Endodermal cell (in vitro differentiated cells): ENCODE measurements around the gene PIP5K1B. TPM values are rescaled to one million over a fixed set of nuclear protein-coding genes. Genes with fewer than 3 reads are reported as not detected.

ENCODE experiments used
- DNase-seq: peaks from one replicate; pipeline ENCODE4 v3.0.0-alpha.2; 2017
- H3K27ac ChIP-seq: 2 replicates; pipeline ENCODE4 v1.5.1; 2013; ENCODE audit warnings: mild to moderate bottlenecking, low read depth, low read length, moderate library complexity
- H3K27me3 ChIP-seq: 2 replicates; pipeline ENCODE4 v1.6.1; 2013; ENCODE audit warnings: mild to moderate bottlenecking, low read length, moderate library complexity; ENCODE audit not compliant: insufficient read depth, control insufficient read depth, poor library complexity, severe bottlenecking
- H3K36me3 ChIP-seq: 2 replicates; pipeline ENCODE4 v1.7.0; 2013; ENCODE audit warnings: mild to moderate bottlenecking, low read length, moderate library complexity; ENCODE audit not compliant: control insufficient read depth, insufficient read depth
- H3K4me1 ChIP-seq: one replicate; pipeline ENCODE4 v1.7.0; 2013; ENCODE audit warnings: low read length; ENCODE audit not compliant: control insufficient read depth, insufficient read depth
- H3K4me3 ChIP-seq: 2 replicates; pipeline ENCODE4 v1.5.1; 2013; ENCODE audit warnings: mild to moderate bottlenecking, low read length, moderate library complexity
- H3K9ac ChIP-seq: 2 replicates; pipeline ENCODE4 v1.6.1; 2013; ENCODE audit warnings: mild to moderate bottlenecking, low read length, moderate library complexity; ENCODE audit not compliant: poor library complexity, severe bottlenecking; ENCODE audit errors: extremely low read depth
- H3K9me3 ChIP-seq: 2 replicates; pipeline ENCODE4 v1.6.1; 2013; ENCODE audit warnings: mild to moderate bottlenecking, low read length, moderate library complexity; ENCODE audit not compliant: control insufficient read depth
- H3K27ac Mint-ChIP-seq: 2 replicates; pipeline ENCODE4 v1.8.0; 2020; ENCODE audit warnings: mixed read lengths
- H3K27me3 Mint-ChIP-seq: 2 replicates; pipeline ENCODE4 v1.8.0; 2021; ENCODE audit warnings: mild to moderate bottlenecking, mixed read lengths; ENCODE audit not compliant: insufficient read depth
- H3K36me3 Mint-ChIP-seq: 2 replicates; pipeline ENCODE4 v1.8.0; 2020; ENCODE audit warnings: low read depth, mixed read lengths
- H3K4me1 Mint-ChIP-seq: 2 replicates; pipeline ENCODE4 v1.8.0; 2020; ENCODE audit warnings: mixed read lengths
- H3K4me3 Mint-ChIP-seq: 2 replicates; pipeline ENCODE4 v1.8.0; 2020; ENCODE audit warnings: mild to moderate bottlenecking, moderate library complexity, mixed read lengths
- H3K9me3 Mint-ChIP-seq: 2 replicates; pipeline ENCODE4 v1.8.0; 2020; ENCODE audit warnings: mild to moderate bottlenecking, mixed read lengths
- WGBS, 2 experiments: methylation state at CpG; one replicate each; pipeline versions ENCODE4 v1.1.5 to v1.1.7; 2013; ENCODE audit warnings: missing lambda C conversion rate in 2 of 2, mixed read lengths in 1 of 2; ENCODE audit not compliant: insufficient coverage in 1 of 2, insufficient read length in 1 of 2; 5-methylcytosine and 5-hydroxymethylcytosine counted together
- total RNA-seq, 2 donors: library from RNA; stranded (reverse); fragmentation: NEBNext Ultra II Directional in 1 of 2; extraction: Animal tissue kit (Norgen Biotek cat#: 25700) in 1 of 2; gene quantifications; 2 replicates in 1 of 2; 3 replicates in 1 of 2; pipeline ENCODE4 v1.2.1, GENCODE V29; 2021
- TF ChIP-seq, protein P1 (sequence below): fragments of 200-600 bp; sonication (generic); conservative IDR thresholded peaks from 2 replicates; pipeline ENCODE4 v1.5.0; 2021; ENCODE audit warnings: antibody characterized with exemption, mild to moderate bottlenecking

Gene PIP5K1B
- total RNA-seq, 2 donors from 2014 or later, result 8.5 to 10.2 TPM

DNA sequence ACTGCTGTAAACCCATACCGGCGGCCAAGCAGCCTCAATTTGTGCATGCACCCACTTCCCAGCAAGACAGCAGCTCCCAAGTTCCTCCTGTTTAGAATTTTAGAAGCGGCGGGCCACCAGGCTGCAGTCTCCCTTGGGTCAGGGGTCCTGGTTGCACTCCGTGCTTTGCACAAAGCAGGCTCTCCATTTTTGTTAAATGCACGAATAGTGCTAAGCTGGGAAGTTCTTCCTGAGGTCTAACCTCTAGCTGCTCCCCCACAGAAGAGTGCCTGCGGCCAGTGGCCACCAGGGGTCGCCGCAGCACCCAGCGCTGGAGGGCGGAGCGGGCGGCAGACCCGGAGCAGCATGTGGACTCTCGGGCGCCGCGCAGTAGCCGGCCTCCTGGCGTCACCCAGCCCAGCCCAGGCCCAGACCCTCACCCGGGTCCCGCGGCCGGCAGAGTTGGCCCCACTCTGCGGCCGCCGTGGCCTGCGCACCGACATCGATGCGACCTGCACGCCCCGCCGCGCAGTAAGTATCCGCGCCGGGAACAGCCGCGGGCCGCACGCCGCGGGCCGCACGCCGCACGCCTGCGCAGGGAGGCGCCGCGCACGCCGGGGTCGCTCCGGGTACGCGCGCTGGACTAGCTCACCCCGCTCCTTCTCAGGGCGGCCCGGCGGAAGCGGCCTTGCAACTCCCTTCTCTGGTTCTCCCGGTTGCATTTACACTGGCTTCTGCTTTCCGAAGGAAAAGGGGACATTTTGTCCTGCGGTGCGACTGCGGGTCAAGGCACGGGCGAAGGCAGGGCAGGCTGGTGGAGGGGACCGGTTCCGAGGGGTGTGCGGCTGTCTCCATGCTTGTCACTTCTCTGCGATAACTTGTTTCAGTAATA is 330.6 kb downstream of the PIP5K1B start, which contains the start of gene FXN:
TSS of gene FXN (plus strand) at position 315 of the 871 bp plus-strand sequence. CDS start at position 346, 31 bp downstream.
- H3K9me3 ChIP-seq, result no peaks in the 10 kb centered on the region
- peaks cover 8% of the 10 kb centered on the region for H3K36me3 Mint-ChIP-seq
- peak within 1 kb of the TSS; percentile 91 for H3K4me3 ChIP-seq
- peaks cover 8% of the 10 kb centered on the region for H3K4me1 Mint-ChIP-seq
- TF ChIP-seq, protein P1, sequence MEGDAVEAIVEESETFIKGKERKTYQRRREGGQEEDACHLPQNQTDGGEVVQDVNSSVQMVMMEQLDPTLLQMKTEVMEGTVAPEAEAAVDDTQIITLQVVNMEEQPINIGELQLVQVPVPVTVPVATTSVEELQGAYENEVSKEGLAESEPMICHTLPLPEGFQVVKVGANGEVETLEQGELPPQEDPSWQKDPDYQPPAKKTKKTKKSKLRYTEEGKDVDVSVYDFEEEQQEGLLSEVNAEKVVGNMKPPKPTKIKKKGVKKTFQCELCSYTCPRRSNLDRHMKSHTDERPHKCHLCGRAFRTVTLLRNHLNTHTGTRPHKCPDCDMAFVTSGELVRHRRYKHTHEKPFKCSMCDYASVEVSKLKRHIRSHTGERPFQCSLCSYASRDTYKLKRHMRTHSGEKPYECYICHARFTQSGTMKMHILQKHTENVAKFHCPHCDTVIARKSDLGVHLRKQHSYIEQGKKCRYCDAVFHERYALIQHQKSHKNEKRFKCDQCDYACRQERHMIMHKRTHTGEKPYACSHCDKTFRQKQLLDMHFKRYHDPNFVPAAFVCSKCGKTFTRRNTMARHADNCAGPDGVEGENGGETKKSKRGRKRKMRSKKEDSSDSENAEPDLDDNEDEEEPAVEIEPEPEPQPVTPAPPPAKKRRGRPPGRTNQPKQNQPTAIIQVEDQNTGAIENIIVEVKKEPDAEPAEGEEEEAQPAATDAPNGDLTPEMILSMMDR, result peak; percentile 100
- H3K27me3 Mint-ChIP-seq, result no peaks in the 10 kb centered on the region
- WGBS, 2 experiments, result 1 to 2% methylated on average over 7 to 74 of the region's 75 CpGs
- peaks cover 4% of the 10 kb centered on the region for H3K36me3 ChIP-seq
- peak within 1 kb of the TSS; percentile 93 for H3K27ac Mint-ChIP-seq
- H3K4me1 ChIP-seq, result no peaks in the 10 kb centered on the region
- H3K9me3 Mint-ChIP-seq, result peaks cover 2% of the 10 kb centered on the region
- peak within 1 kb of the TSS; percentile 93 for H3K4me3 Mint-ChIP-seq
- peak within 1 kb of the TSS; percentile 63 for H3K9ac ChIP-seq
- peak within 1 kb of the TSS; percentile 66 for H3K27ac ChIP-seq
- no peaks in the 10 kb centered on the region for H3K27me3 ChIP-seq
- DNase-seq, result peak; percentile 93

GRCh38 chr9:69036309-69036708 is 331.3 kb downstream of the PIP5K1B start:
- H3K27ac ChIP-seq, result no peak overlapping the region
- WGBS, 2 experiments, result 10 to 20% methylated on average over 4 to 14 of the region's 14 CpGs
- peak overlapping the region; percentile 63 for H3K9ac ChIP-seq
- H3K9me3 ChIP-seq, result no peaks in the 10 kb centered on the region
- TF ChIP-seq, protein P1, result no peak
- H3K4me3 ChIP-seq, result peak overlapping the region; percentile 91
- no peaks in the 10 kb centered on the region for H3K27me3 Mint-ChIP-seq
- peak; percentile 50 for DNase-seq
- H3K9me3 Mint-ChIP-seq, result peaks cover 2% of the 10 kb centered on the region
- H3K36me3 ChIP-seq, result peaks cover 4% of the 10 kb centered on the region
- H3K36me3 Mint-ChIP-seq, result peaks cover 8% of the 10 kb centered on the region
- peak overlapping the region; percentile 93 for H3K27ac Mint-ChIP-seq
- no peaks in the 10 kb centered on the region for H3K27me3 ChIP-seq
- H3K4me3 Mint-ChIP-seq, result peak overlapping the region; percentile 93
- no peaks in the 10 kb centered on the region for H3K4me1 ChIP-seq
- peaks cover 12% of the 10 kb centered on the region for H3K4me1 Mint-ChIP-seq

DNA sequence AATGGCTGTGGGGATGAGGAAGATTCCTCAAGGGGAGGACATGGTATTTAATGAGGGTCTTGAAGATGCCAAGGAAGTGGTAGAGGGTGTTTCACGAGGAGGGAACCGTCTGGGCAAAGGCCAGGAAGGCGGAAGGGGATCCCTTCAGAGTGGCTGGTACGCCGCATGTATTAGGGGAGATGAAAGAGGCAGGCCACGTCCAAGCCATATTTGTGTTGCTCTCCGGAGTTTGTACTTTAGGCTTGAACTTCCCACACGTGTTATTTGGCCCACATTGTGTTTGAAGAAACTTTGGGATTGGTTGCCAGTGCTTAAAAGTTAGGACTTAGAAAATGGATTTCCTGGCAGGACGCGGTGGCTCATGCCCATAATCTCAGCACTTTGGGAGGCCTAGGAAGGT is 331.8 kb downstream of the PIP5K1B start:
- Mint-ChIP-seq H3K4me3 (peak overlapping the region; percentile 93), H3K9me3 (peaks cover 2% of the 10 kb centered on the region), H3K36me3 (peaks cover 8% of the 10 kb centered on the region), H3K27me3 (no peaks in the 10 kb centered on the region), H3K4me1 (peaks cover 12% of the 10 kb centered on the region), H3K27ac (peak overlapping the region; percentile 93)
- 73 to 81% methylated on average over 7 to 10 of the region's 10 CpGs for WGBS, 2 experiments
- H3K27ac ChIP-seq, result no peak overlapping the region
- peaks cover 4% of the 10 kb centered on the region for H3K36me3 ChIP-seq
- H3K9ac ChIP-seq, result no peak overlapping the region
- no peaks in the 10 kb centered on the region for H3K27me3 ChIP-seq
- TF ChIP-seq, protein P1, result no peak
- peak overlapping the region; percentile 91 for H3K4me3 ChIP-seq
- H3K9me3 ChIP-seq, result no peaks in the 10 kb centered on the region
- H3K4me1 ChIP-seq, result no peaks in the 10 kb centered on the region
- no peak for DNase-seq
